Testis (tissue), 2 donors: ENCODE data around the gene PEAK3.

Experiments
- CTCF ChIP-seq, 3 experiments: fragments of 450-650 bp in 2 of 3; fragments of 200-600 bp in 1 of 3; sonication (generic) in 1 of 3; IDR thresholded peaks; one replicate each; pipeline ENCODE4 v1.5.1; 2016 to 2019; ENCODE audit warnings: antibody characterized with exemption in 3 of 3, mild to moderate bottlenecking in 2 of 3, moderate library complexity in 1 of 3
- POLR2A ChIP-seq: fragments of 450-650 bp; IDR thresholded peaks from one replicate; pipeline ENCODE4 v1.6.1; 2017; ENCODE audit warnings: antibody characterized with exemption, mild to moderate bottlenecking, moderate library complexity

DNA sequence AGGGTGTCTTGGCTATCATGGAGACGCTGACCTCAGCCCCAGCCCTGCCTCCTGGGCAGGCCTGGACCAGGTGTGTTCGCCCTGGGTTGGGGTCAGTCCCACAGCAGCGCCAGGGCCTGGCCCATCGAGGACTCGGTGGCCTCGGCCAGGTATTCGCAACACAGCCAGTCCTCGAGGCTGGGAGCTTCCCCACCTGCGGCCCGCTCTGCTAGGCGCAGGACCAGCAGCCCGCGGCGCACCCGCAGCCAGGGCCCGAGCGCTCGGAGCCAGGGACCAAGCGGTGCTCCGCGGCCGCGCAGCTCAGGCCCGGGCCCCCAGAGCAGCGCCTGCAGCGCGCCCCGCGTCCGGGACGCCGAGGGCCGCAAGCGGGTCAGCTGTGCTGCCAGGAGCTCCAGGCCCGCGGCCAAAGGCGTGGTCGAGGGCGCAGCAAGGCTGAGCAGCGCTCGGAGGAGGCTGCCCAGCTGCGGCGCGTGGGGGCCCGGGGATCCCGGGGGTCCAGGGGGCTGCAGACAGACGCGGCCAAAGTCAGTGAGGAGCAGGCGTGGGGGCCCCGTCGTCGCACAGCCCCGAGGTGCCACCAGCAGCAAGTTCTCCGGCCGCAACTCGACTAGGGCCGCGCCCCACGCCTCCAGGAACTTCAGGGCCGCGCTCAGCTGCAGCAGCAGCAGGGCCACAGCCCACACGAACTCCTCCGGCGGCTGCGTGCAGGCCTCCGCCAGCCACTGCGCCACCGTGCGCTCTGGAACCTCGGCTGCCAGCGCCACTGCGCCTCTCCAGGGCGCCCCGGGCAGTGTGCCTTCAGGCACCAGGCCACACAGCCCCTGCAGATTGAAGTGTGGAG, 6.2 kb downstream of the PEAK3 start:
- TF ChIP-seq CTCF (IDR thresholded peaks at IDR 0.05) (no peak), POLR2A (no peak)
